Measurements from ENCODE around the gene EFCAB14.
"Not testable (repeated sequence)": the region's sequence is repeated elsewhere in the genome, so short reads cannot be mapped to it uniquely, and the experiment has no call there.

EFCAB14 gene

DNA sequence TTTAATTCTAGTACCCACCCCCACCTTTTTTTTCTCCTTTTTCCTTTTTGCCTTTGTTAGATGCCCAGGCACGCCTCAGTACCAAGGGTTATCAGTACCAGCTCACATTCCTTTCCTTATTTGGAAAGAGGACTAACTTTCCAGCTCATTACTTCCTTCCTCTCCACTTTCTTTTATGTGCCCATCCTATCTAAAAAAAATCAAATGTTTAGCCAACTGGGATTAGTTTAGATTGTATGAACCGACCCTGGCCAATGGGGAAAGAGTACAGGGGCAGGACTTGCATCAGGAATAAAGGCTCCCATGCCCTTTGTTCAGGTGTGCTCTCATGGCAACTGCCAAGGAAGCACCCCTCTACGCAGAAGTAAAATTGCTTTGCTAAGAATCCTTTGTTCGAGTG lies 35.8 kb upstream of the EFCAB14 start:
- H3K27ac ChIP-seq (ENCODE audit: low read depth, low read length); H3K79me2 ChIP-seq (ENCODE audit: control insufficient read depth, insufficient read depth, low read length, unreplicated experiment): not testable (repeated sequence)

DNA sequence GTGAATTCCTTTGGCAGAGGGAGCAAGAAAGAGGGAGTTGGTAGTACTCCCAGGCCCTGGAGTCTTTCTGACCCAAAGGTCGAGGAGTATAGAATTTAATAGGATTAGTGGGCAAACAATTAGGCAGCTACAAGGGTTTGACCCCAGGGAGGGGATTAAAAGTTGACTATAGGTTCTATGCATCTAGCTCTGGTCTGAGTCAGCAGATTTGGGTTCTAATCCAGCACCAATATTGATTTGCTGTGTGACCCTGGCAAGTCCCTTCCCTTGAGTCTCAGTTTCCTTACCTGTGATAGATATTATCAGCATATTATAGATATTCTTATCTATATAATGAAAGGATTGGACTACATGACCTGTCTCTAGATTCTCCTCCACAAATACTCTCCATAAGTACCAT lies 35.1 kb upstream of the EFCAB14 start:
- no peaks in the 10 kb centered on the region for H3K36me3 ChIP-seq (ENCODE audit: insufficient read depth, low read length)
- no peak overlapping the region for H2AFZ ChIP-seq (ENCODE audit: low read length, unreplicated experiment)
- peaks cover 58% of the 10 kb centered on the region for H3K27me3 ChIP-seq (ENCODE audit: insufficient read depth, low read length)
- H3K79me2 ChIP-seq (ENCODE audit: control insufficient read depth, insufficient read depth, low read length, unreplicated experiment) = no peaks in the 10 kb centered on the region
- H3K4me3 ChIP-seq (ENCODE audit: low read depth, low read length) = no peak overlapping the region
- H3K27ac ChIP-seq (ENCODE audit: low read depth, low read length) = no peak overlapping the region
- no peaks in the 10 kb centered on the region for H3K4me1 ChIP-seq (ENCODE audit: control insufficient read depth, insufficient read depth, low read length, unreplicated experiment)

More for the DNA sequence above, 35.8 kb upstream of the EFCAB14 start:
- H3K36me3 ChIP-seq (ENCODE audit: insufficient read depth, low read length); H3K4me1 ChIP-seq (ENCODE audit: control insufficient read depth, insufficient read depth, low read length, unreplicated experiment); H2AFZ ChIP-seq (ENCODE audit: low read length, unreplicated experiment); H3K4me3 ChIP-seq (ENCODE audit: low read depth, low read length): not testable (repeated sequence)
- peaks cover 57% of the 10 kb centered on the region for H3K27me3 ChIP-seq (ENCODE audit: insufficient read depth, low read length)

DNA sequence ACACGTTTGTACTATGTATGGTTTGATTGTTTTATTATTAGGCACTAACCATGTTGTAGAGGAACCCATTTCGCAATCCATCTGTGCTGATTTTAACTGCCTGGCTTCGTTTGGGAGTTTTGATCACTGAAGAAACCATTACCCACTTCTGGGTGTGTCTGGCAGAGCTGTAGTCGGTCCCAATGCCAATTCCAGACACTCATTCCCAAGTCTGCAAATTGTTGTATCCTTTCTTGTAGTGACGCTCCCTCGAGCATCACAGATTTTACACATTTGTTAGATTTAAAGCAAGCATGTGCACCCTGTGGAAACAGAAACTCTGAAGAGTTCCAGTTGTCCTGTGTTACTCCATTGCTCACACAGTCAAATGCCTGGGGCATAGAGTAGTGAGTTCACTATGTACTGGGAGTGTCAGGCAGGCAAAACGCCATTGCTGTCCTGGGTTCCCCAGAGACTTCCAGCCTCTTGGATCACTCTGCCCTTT lies 31.0 kb upstream of the EFCAB14 start:
- Histone ChIP-seq H3K27me3 (ENCODE audit: insufficient read depth, low read length) (peaks cover 64% of the 10 kb centered on the region), H3K4me3 (ENCODE audit: low read depth, low read length) (no peak overlapping the region), H3K79me2 (ENCODE audit: control insufficient read depth, insufficient read depth, low read length, unreplicated experiment) (no peaks in the 10 kb centered on the region), H3K36me3 (ENCODE audit: insufficient read depth, low read length) (no peaks in the 10 kb centered on the region), H3K27ac (ENCODE audit: low read depth, low read length) (no peak overlapping the region), H3K4me1 (ENCODE audit: control insufficient read depth, insufficient read depth, low read length, unreplicated experiment) (no peaks in the 10 kb centered on the region), H2AFZ (ENCODE audit: low read length, unreplicated experiment) (no peak overlapping the region)

DNA sequence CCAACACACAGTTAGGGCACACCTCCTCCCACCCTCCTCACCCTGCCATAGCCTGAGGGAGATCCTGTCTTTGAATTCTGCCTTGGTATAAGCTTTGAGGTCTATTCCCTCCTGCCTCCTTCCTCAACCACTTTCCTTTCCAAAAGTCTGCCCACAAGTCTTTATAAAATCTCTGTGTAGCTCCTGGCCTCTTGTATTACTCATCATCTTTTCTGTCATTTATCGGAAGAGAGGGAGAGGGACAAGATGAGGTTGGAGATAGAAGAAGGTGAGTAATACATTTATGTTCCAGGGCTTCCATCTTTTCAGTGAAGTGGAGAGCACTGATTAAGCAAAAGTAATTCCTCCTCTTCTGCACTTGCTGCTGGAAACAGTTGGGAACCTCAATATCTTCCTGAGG lies 30.5 kb upstream of the EFCAB14 start:
- no peaks in the 10 kb centered on the region for H3K36me3 ChIP-seq (ENCODE audit: insufficient read depth, low read length)
- no peak overlapping the region for H3K4me3 ChIP-seq (ENCODE audit: low read depth, low read length)
- no peak overlapping the region for H3K27ac ChIP-seq (ENCODE audit: low read depth, low read length)
- H3K79me2 ChIP-seq (ENCODE audit: control insufficient read depth, insufficient read depth, low read length, unreplicated experiment) = no peaks in the 10 kb centered on the region
- H3K27me3 ChIP-seq (ENCODE audit: insufficient read depth, low read length) = peaks cover 69% of the 10 kb centered on the region
- no peaks in the 10 kb centered on the region for H3K4me1 ChIP-seq (ENCODE audit: control insufficient read depth, insufficient read depth, low read length, unreplicated experiment)
- no peak overlapping the region for H2AFZ ChIP-seq (ENCODE audit: low read length, unreplicated experiment)

DNA sequence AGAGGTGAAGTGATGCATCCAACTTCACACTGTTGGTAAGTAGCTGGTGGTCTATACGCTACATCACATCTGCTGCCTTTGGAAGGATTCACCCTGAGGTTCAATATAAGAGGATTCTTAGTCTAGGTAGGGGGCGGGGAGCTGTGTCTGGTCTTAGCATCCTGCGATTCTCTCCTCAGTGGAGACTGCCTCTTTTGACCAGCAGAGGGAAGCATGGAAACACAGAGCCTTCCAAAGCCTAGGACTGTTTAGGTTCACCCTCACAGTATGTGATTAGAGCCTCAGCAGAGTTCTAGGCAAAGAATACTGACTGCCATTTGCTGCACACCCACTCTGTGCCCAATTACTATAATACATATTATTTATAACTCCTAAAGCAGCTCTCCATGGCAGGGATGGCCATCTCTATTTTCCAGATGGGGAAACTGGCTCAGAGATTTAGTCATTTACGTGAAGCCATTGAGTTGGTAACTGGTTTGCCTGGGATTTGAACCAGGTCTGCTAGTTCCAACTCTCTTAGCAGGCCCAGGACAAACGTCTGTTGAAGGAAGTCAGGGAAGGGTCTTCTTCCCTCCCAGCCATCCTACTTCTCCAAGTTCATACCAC lies 28.9 kb upstream of the EFCAB14 start:
- Histone ChIP-seq H3K79me2 (ENCODE audit: control insufficient read depth, insufficient read depth, low read length, unreplicated experiment) (no peaks in the 10 kb centered on the region), H3K4me1 (ENCODE audit: control insufficient read depth, insufficient read depth, low read length, unreplicated experiment) (no peaks in the 10 kb centered on the region), H2AFZ (ENCODE audit: low read length, unreplicated experiment) (no peak overlapping the region), H3K27ac (ENCODE audit: low read depth, low read length) (no peak overlapping the region), H3K27me3 (ENCODE audit: insufficient read depth, low read length) (peaks cover 79% of the 10 kb centered on the region), H3K4me3 (ENCODE audit: low read depth, low read length) (no peak overlapping the region), H3K36me3 (ENCODE audit: insufficient read depth, low read length) (no peaks in the 10 kb centered on the region)

DNA sequence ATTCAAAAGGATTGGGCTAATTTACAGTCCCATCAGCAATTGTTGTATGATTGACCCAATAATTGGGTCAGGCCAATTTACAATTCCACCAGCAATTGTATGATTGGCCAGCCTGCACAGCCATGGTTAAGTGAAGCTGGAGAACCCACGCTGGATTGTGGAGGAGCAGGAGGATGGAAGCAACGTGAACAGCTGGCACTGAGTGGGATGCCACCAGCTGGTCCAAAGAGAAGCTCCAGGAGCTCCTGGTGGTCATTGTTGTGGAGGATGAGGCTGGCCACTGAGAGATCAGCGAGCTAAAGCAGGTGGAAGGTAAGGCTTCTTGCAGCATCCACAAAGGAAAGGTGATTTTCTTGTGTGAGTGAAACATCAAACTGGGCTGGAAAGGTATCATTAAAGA lies 23.2 kb upstream of the EFCAB14 start:
- no peaks in the 10 kb centered on the region for H3K36me3 ChIP-seq (ENCODE audit: insufficient read depth, low read length)
- no peaks in the 10 kb centered on the region for H3K79me2 ChIP-seq (ENCODE audit: control insufficient read depth, insufficient read depth, low read length, unreplicated experiment)
- no peak overlapping the region for H3K4me3 ChIP-seq (ENCODE audit: low read depth, low read length)
- no peak overlapping the region for H2AFZ ChIP-seq (ENCODE audit: low read length, unreplicated experiment)
- H3K27me3 ChIP-seq (ENCODE audit: insufficient read depth, low read length) = peaks cover 70% of the 10 kb centered on the region
- H3K27ac ChIP-seq (ENCODE audit: low read depth, low read length) = no peak overlapping the region
- no peaks in the 10 kb centered on the region for H3K4me1 ChIP-seq (ENCODE audit: control insufficient read depth, insufficient read depth, low read length, unreplicated experiment)

DNA sequence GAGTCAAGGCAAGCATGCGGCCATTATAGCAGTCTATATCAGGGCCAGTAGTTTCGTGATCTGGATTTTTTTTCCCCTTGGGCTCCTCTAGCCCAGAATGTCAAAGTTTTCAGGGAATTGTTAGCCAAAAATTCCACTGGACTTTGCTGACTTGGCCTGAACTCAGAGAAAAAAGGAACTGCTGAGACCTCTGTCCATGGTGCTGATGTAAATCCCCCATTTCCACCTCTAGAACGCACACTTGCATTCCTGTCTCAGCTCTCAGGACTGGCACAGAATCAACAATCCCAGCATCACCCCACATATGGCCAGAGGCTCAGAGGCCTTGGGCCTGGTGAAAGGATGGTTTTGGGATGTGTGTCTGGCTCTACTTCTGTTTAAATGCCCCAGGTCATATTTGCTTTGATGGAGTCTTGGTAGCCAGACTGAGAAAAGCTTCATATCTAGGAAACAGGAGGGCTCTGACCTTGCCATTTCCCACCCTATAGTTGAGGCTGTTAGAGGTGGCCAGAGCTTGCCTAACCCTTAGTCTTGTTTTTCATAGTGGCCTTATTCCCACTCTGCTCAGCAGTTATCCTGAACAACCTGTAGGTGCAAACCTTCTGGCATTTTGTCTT lies 16.9 kb upstream of the EFCAB14 start:
- Histone ChIP-seq H3K4me3 (ENCODE audit: low read depth, low read length) (no peak overlapping the region), H3K36me3 (ENCODE audit: insufficient read depth, low read length) (no peaks in the 10 kb centered on the region), H3K4me1 (ENCODE audit: control insufficient read depth, insufficient read depth, low read length, unreplicated experiment) (no peaks in the 10 kb centered on the region), H3K79me2 (ENCODE audit: control insufficient read depth, insufficient read depth, low read length, unreplicated experiment) (no peaks in the 10 kb centered on the region), H2AFZ (ENCODE audit: low read length, unreplicated experiment) (no peak overlapping the region), H3K27me3 (ENCODE audit: insufficient read depth, low read length) (peaks cover 18% of the 10 kb centered on the region), H3K27ac (ENCODE audit: low read depth, low read length) (no peak overlapping the region)

DNA sequence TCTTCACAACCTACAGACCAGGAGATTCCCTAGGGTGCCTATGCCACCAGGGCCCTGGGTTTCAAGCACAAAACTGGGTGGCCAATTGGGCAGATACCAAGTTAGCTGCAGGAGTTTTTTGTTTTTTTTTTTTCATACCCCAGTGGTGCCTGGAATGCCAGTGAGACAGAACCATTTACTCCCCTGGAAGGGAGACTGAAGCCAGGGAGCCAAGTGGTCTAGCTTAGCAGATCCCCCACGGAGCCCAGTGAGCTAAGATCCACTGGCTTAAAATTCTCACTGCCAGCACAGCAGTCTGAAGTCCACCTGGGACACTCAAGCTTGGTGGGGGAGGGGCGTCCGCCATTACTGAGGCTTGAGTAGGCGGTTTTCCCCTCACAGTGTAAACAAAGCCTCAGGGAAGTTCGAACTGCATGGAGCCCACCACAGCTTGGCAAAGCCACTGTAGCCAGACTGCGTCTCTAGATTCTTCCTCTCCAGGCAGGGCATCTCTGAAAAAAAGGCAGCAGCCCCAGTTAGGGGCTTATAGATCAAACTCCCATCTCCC lies 9.5 kb upstream of the EFCAB14 start:
- H3K4me3 ChIP-seq (ENCODE audit: low read depth, low read length); H3K79me2 ChIP-seq (ENCODE audit: control insufficient read depth, insufficient read depth, low read length, unreplicated experiment); H3K27ac ChIP-seq (ENCODE audit: low read depth, low read length); H3K36me3 ChIP-seq (ENCODE audit: insufficient read depth, low read length); H3K4me1 ChIP-seq (ENCODE audit: control insufficient read depth, insufficient read depth, low read length, unreplicated experiment); H2AFZ ChIP-seq (ENCODE audit: low read length, unreplicated experiment): not testable (repeated sequence)
- H3K27me3 ChIP-seq (ENCODE audit: insufficient read depth, low read length) = peaks cover 17% of the 10 kb centered on the region

DNA sequence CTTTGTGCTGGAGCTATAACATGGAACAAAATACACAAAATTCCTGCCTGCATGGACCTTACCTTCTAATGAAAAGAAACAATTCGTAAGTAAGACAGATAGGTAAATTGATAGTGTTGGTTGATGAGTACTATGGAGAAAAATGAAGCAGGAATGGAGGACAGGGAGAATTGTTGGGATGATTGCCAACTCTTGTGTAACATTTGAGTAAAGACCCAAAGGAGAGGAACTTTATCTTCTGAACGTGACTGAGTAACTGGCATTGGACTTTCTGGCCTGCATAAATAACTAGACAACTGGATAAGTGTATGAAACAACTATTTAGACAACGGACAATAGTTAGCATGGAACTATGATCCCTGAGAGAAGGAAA lies 6.8 kb upstream of the EFCAB14 start:
- H2AFZ ChIP-seq (ENCODE audit: low read length, unreplicated experiment) = no peak overlapping the region
- H3K27ac ChIP-seq (ENCODE audit: low read depth, low read length) = no peak overlapping the region
- H3K36me3 ChIP-seq (ENCODE audit: insufficient read depth, low read length) = no peaks in the 10 kb centered on the region
- no peak overlapping the region for H3K4me3 ChIP-seq (ENCODE audit: low read depth, low read length)
- H3K4me1 ChIP-seq (ENCODE audit: control insufficient read depth, insufficient read depth, low read length, unreplicated experiment) = peaks cover 10% of the 10 kb centered on the region
- no peaks in the 10 kb centered on the region for H3K79me2 ChIP-seq (ENCODE audit: control insufficient read depth, insufficient read depth, low read length, unreplicated experiment)
- H3K27me3 ChIP-seq (ENCODE audit: insufficient read depth, low read length) = peaks cover 17% of the 10 kb centered on the region

DNA sequence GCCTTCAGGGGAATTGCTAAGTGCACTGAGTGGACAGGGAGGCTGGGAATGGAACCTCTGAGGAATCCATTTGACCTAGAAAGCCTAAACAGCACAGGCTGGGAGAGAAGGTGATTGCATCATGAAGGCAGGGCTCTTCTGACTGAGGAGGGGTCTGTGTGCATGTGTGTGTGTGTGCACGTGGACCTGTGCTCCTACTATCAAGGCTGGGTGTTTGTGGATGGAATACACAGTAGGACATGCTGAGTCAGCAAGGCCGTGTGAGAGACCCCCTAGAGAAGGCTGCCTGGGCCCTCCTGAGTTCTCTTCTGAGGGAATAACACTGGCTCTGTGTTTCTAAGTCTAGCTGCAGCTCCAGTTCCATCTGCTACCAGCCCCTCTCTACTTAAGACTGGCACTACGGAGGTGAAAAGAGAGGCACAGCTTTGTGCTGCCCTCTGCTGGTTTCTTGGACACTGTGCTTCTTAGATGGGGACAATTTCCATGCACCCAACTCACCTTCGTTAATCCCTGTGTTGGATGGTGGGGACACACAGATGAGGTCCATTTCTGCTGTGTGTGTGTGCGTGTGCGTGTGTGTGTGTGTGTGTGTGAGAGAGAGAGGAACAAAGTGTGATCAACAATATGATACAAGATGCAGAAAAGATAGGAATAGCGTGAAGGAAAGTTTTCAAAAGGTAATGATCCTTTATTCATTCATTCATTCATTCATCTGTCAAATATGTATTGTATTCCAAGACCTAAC lies 6.2 kb upstream of the EFCAB14 start:
- H2AFZ ChIP-seq (ENCODE audit: low read length, unreplicated experiment) = no peak overlapping the region
- H3K79me2 ChIP-seq (ENCODE audit: control insufficient read depth, insufficient read depth, low read length, unreplicated experiment) = no peaks in the 10 kb centered on the region
- H3K27ac ChIP-seq (ENCODE audit: low read depth, low read length) = no peak overlapping the region
- H3K36me3 ChIP-seq (ENCODE audit: insufficient read depth, low read length) = no peaks in the 10 kb centered on the region
- H3K4me3 ChIP-seq (ENCODE audit: low read depth, low read length) = no peak overlapping the region
- H3K4me1 ChIP-seq (ENCODE audit: control insufficient read depth, insufficient read depth, low read length, unreplicated experiment) = peaks cover 10% of the 10 kb centered on the region
- H3K27me3 ChIP-seq (ENCODE audit: insufficient read depth, low read length) = peaks cover 17% of the 10 kb centered on the region
